Upper lobe of right lung (tissue), 1 donor: ENCODE data around the gene ITIH5. TPM values are rescaled to one million over a fixed set of nuclear protein-coding genes. Genes with fewer than 3 reads are reported as not detected.

Experiments used
- ATAC-seq: fragments of 200-7000 bp; cut with Tn5 transposase; one replicate; pipeline ENCODE4 v1.9.1; 2020; ENCODE audit warnings: mild to moderate bottlenecking, moderate library complexity
- DNase-seq: peaks from one replicate; pipeline ENCODE4 v3.0.0-alpha.2; 2020
- H3K27ac ChIP-seq: fragments of 200-600 bp; one replicate; pipeline ENCODE4 v1.8.0; 2022
- H3K27me3 ChIP-seq: fragments of 200-600 bp; one replicate; pipeline ENCODE4 v1.8.0; 2022; ENCODE audit warnings: mild to moderate bottlenecking
- H3K36me3 ChIP-seq: fragments of 200-600 bp; one replicate; pipeline ENCODE4 v1.8.0; 2022
- H3K4me1 ChIP-seq: fragments of 200-600 bp; one replicate; pipeline ENCODE4 v1.8.0; 2022
- H3K4me3 ChIP-seq: fragments of 200-600 bp; one replicate; pipeline ENCODE4 v1.8.0; 2022; ENCODE audit warnings: mild to moderate bottlenecking
- H3K9me3 ChIP-seq: fragments of 200-600 bp; one replicate; pipeline ENCODE4 v1.8.0; 2022
- intact Hi-C: fragments of 100-400 bp; cut with DNase I; formaldehyde crosslinking; loops from one replicate; pipeline ENCODE4 v1.11.0; 2022
- total RNA-seq: library from RNA; stranded (reverse); fragmentation: NEBNext Ultra II Directional; extraction: Animal tissue kit (Norgen Biotek cat#: 25700); gene quantifications from one replicate; pipeline ENCODE4 v1.2.1, GENCODE V29; 2021
- TF ChIP-seq, protein P1 (sequence below): fragments of 200-600 bp; IDR thresholded peaks from one replicate; pipeline ENCODE4 v1.8.0; 2022; ENCODE audit warnings: antibody characterized with exemption
- donor health status: DM: no; HTN: yes; CAD: no; lungs with severe emphysema.

Gene ITIH5
- total RNA-seq, 1 donor from 2014 or later = 10.5 TPM

DNA sequence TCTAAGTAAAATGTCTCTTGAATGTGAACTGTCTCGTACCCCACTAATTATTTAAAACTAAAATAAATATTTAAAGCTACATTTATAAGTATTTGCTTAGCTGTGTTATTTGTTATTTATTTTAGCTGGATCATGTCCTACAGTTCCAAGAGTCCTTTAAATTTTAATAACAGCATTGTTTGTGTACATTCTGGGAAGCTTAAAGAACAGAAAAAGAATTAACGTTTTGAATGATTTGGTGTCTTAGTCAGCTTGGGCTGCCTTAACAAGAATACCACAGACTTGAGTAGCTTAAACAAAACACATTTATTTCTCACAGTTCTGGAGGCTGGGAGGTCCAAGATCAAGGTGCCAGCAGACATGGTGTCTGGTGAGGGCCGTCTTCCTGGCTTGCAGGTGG, 107.4 kb downstream of the ITIH5 start:
- Histone ChIP-seq H3K36me3 (no peaks in the 10 kb centered on the region), H3K9me3 (no peaks in the 10 kb centered on the region), H3K4me1 (peaks cover 33% of the 10 kb centered on the region), H3K27me3 (no peaks in the 10 kb centered on the region), H3K27ac (no peak overlapping the region), H3K4me3 (no peak overlapping the region)
- DNase-seq (no peak), ATAC-seq (no peak)
- TF ChIP-seq, protein P1, sequence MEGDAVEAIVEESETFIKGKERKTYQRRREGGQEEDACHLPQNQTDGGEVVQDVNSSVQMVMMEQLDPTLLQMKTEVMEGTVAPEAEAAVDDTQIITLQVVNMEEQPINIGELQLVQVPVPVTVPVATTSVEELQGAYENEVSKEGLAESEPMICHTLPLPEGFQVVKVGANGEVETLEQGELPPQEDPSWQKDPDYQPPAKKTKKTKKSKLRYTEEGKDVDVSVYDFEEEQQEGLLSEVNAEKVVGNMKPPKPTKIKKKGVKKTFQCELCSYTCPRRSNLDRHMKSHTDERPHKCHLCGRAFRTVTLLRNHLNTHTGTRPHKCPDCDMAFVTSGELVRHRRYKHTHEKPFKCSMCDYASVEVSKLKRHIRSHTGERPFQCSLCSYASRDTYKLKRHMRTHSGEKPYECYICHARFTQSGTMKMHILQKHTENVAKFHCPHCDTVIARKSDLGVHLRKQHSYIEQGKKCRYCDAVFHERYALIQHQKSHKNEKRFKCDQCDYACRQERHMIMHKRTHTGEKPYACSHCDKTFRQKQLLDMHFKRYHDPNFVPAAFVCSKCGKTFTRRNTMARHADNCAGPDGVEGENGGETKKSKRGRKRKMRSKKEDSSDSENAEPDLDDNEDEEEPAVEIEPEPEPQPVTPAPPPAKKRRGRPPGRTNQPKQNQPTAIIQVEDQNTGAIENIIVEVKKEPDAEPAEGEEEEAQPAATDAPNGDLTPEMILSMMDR = no peak
- intact Hi-C loops = no loop called here

DNA sequence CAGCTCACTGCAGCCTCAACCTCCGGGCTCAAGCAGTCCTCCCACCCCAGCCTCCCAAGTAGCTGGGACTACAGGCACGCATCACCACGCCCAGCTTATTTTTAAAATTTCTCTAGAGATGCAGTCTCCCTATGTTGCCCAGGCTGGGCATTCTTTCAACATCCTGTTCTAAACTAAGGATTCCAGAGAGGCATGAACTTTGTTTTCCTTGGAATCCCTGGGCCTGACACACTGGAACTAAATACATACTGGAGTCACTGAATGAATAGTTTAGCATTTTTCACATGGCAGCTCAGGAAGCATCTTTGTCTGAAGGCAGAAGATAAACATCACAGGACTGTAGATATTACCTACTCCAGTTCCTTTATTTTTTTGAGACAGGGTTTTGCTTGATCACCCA, 108.7 kb downstream of the ITIH5 start:
- intact Hi-C loops = no loop called here
- H3K9me3 ChIP-seq = no peaks in the 10 kb centered on the region
- TF ChIP-seq, protein P1 = no peak
- no peak overlapping the region for H3K4me3 ChIP-seq
- ATAC-seq = no peak
- H3K27ac ChIP-seq = no peak overlapping the region
- H3K36me3 ChIP-seq = no peaks in the 10 kb centered on the region
- no peaks in the 10 kb centered on the region for H3K27me3 ChIP-seq
- no peak for DNase-seq
- H3K4me1 ChIP-seq = peaks cover 22% of the 10 kb centered on the region

DNA sequence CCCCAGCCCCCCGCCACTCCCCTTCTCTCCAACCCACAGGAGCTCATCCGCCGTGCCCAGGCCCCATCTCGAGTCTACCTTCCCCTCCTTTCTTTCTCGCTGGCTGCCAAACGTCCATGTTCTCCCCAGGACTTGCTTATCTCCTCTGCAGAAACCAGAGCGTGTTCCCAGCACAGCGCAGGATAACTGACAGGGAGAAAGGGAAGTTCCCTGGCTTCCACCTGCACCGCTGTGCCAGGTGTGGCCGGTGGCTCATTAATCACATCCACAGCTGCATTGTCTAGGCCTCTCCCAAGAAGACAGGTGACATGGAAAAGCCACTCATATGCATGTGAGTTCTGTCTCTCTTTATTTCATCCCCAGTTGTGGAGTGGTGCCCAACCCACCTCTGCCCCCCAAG, 113.2 kb downstream of the ITIH5 start:
- Histone ChIP-seq H3K27ac (no peak overlapping the region), H3K36me3 (no peaks in the 10 kb centered on the region), H3K9me3 (no peaks in the 10 kb centered on the region), H3K4me1 (no peaks in the 10 kb centered on the region), H3K27me3 (no peaks in the 10 kb centered on the region), H3K4me3 (no peak overlapping the region)
- TF ChIP-seq, protein P1 = no peak
- no peak for ATAC-seq
- DNase-seq = no peak
- intact Hi-C loops = no loop called here

DNA sequence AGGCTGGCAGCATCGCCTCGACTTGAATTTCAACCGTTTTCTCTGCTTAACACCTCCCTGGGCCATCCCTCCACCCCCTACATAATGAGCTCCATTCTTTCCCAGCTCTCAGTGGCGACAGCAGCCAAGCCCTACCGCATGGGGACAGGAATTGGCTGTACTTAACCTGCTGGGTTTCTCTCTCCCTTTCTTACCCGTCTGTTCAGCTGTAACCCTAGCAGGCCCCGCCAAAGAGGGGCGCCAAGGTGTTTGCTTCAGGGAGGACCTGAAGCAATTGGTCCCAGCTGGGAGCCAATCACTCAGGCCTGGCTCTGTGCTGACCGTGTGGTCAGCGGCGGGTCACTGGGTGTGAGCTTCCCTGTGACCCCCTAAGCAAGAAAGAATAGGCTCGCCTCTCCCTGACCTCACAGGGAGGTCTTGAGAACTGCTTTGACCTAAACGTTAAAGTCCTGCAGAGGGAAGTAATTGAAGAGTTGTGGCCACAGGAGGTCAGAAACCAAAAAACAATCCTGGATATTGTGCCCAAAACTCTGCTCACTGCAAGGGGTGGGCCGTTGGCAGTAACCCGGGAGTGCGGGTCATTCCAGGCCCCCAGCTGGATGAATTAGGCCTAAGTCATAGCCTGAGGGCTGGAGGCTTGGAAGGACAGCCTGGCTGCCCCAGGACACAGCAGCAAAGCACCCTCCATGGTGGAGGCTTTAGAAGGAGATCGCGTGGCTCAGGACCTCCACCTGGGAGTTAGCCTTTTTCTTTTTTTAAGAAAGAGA, 114.6 kb downstream of the ITIH5 start:
- Histone ChIP-seq H3K4me3 (no peak overlapping the region), H3K9me3 (no peaks in the 10 kb centered on the region), H3K27ac (no peak overlapping the region), H3K36me3 (no peaks in the 10 kb centered on the region), H3K27me3 (no peaks in the 10 kb centered on the region), H3K4me1 (no peaks in the 10 kb centered on the region)
- intact Hi-C loops = no loop called here
- DNase-seq = no peak
- TF ChIP-seq, protein P1 = no peak
- ATAC-seq = no peak

DNA sequence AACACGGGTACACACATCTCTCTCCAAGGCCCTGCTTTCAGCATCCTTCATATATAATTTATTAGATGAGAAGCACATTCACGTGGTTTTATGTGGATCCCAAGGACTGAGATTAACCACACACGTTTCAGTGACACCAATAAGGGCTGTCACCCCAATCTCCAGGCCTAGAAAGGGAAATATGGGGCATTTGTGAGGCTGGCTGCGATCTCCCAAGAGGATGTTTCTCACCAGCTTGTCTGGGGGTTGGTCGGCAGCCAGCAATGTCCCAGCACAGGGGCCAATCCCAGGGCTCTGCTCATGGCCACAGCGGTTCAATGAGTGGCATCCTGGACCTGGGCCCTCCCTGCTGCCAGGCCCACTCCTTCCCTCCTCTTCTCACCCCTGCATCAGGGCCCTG, 115.5 kb downstream of the ITIH5 start:
- H3K4me3 ChIP-seq = no peak overlapping the region
- H3K27me3 ChIP-seq = no peaks in the 10 kb centered on the region
- intact Hi-C loops = no loop called here
- DNase-seq = no peak
- no peak overlapping the region for H3K27ac ChIP-seq
- no peaks in the 10 kb centered on the region for H3K4me1 ChIP-seq
- no peaks in the 10 kb centered on the region for H3K9me3 ChIP-seq
- TF ChIP-seq, protein P1 = no peak
- ATAC-seq = peak; percentile 24
- no peaks in the 10 kb centered on the region for H3K36me3 ChIP-seq
